ENCODE measurements around the gene SRP14. TPM values are rescaled to one million over a fixed set of nuclear protein-coding genes. Genes with fewer than 3 reads are reported as not detected.
A peak's percentile ranks its signal among the peaks of the same experiment; 100 is the strongest.
"Not testable (repeated sequence)": the region's sequence is repeated elsewhere in the genome, so short reads cannot be mapped to it uniquely, and the experiment has no call there.

The SRP14 gene
- total and polyA plus RNA-seq, 4 donors, result 154 to 437 (median 264) TPM

DNA sequence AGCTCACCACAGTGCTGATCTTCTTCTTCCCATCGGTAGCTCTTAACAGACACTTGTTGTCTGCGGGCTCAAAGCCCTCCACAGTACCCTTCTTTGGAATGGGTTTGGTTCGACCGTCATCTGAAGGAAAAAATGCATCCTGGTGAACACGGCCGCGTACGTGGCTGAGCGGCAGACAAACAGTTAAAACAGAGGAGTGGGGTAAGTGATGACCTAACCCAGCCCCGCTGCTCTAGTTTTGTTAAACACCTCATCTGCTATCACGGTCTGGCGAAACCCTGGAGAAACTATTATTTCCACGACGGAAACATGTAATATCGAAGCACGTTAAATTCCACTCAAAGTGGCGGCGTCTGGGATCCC lies 725 bp downstream of the SRP14 start:
- no peaks in the 10 kb centered on the region for H3K9me3 ChIP-seq (ENCODE audit: control insufficient read depth, low read length)
- intact Hi-C loops (cut with DNase I), result loop anchor here in 1 of 2 donors (10.0 kb wide), 1 partner anchor 253 kb away; the partner anchor contains the start of gene FSIP1
- peak overlapping the region; percentile 65 to 83 for H3K4me3 ChIP-seq (ENCODE audit: low read length in 2 of 2)
- H3K27ac ChIP-seq (ENCODE audit: low read depth in 1 of 2, low read length in 2 of 2), result peak overlapping the region in 1 of 2 donors; percentile 84
- peak; percentile 2 for ATAC-seq (ENCODE audit: low FRiP score)
- H3K36me3 ChIP-seq (ENCODE audit: control insufficient read depth in 1 of 2, insufficient read depth in 2 of 2, low read length in 1 of 2), result peaks cover 0 to 3% of the 10 kb centered on the region in 2 donors
- 1% methylated on average over 18 of the region's 18 CpGs for WGBS, 2 donors
- H3K4me1 ChIP-seq (ENCODE audit: control insufficient read depth in 1 of 2, insufficient read depth in 2 of 2, low read length in 2 of 2), result peaks cover 2 to 3% of the 10 kb centered on the region in 2 donors
- no peaks in the 10 kb centered on the region for H3K27me3 ChIP-seq (ENCODE audit: control insufficient read depth in 1 of 2, insufficient read depth in 2 of 2, low read length in 1 of 2)
- DNase-seq, result no peak

GRCh38 chr15:40037721-40038120 lies 1.3 kb downstream of the SRP14 start:
- Histone ChIP-seq H3K27ac (ENCODE audit: low read depth in 1 of 2, low read length in 2 of 2) (no peak overlapping the region), H3K36me3 (ENCODE audit: control insufficient read depth in 1 of 2, insufficient read depth in 2 of 2, low read length in 1 of 2) (peaks cover 0 to 3% of the 10 kb centered on the region in 2 donors), H3K9me3 (ENCODE audit: control insufficient read depth, low read length) (no peaks in the 10 kb centered on the region), H3K4me3 (ENCODE audit: low read length in 2 of 2) (peak overlapping the region; percentile 65 to 83), H3K27me3 (ENCODE audit: control insufficient read depth in 1 of 2, insufficient read depth in 2 of 2, low read length in 1 of 2) (no peaks in the 10 kb centered on the region), H3K4me1 (ENCODE audit: control insufficient read depth in 1 of 2, insufficient read depth in 2 of 2, low read length in 2 of 2) (peaks cover 2 to 3% of the 10 kb centered on the region in 2 donors)
- ATAC-seq (ENCODE audit: low FRiP score) (no peak), DNase-seq (no peak)
- WGBS, 2 donors, result 31 to 47% methylated on average over 3 of the region's 3 CpGs
- intact Hi-C loops (cut with DNase I), result loop anchor here in 1 of 2 donors (10.0 kb wide), 1 partner anchor 253 kb away; the partner anchor contains the start of gene FSIP1

GRCh38 chr15:40035182-40035581 lies 3.8 kb downstream of the SRP14 start:
- not testable (repeated sequence) for H3K4me1 ChIP-seq (ENCODE audit: control insufficient read depth in 1 of 2, insufficient read depth in 2 of 2, low read length in 2 of 2); H3K4me3 ChIP-seq (ENCODE audit: low read length in 2 of 2); ATAC-seq (ENCODE audit: low FRiP score); DNase-seq; H3K27me3 ChIP-seq (ENCODE audit: control insufficient read depth in 1 of 2, insufficient read depth in 2 of 2, low read length in 1 of 2); H3K36me3 ChIP-seq (ENCODE audit: control insufficient read depth in 1 of 2, insufficient read depth in 2 of 2, low read length in 1 of 2); H3K27ac ChIP-seq (ENCODE audit: low read depth in 1 of 2, low read length in 2 of 2); H3K9me3 ChIP-seq (ENCODE audit: control insufficient read depth, low read length)
- intact Hi-C loops (cut with DNase I), result loop anchor here in 1 of 2 donors (10.0 kb wide), 1 partner anchor 250 kb away; the partner anchor contains the start of gene FSIP1
- 99 to 100% methylated on average over 1 of the region's 1 CpG for WGBS, 2 donors

- WGBS, 2 donors, result 66 to 70% methylated on average over 3 of the region's 3 CpGs
- peaks cover 2 to 3% of the 10 kb centered on the region in 2 donors for H3K4me1 ChIP-seq (ENCODE audit: control insufficient read depth in 1 of 2, insufficient read depth in 2 of 2, low read length in 2 of 2)
- DNase-seq, result no peak
- H3K27me3 ChIP-seq (ENCODE audit: control insufficient read depth in 1 of 2, insufficient read depth in 2 of 2, low read length in 1 of 2), result no peaks in the 10 kb centered on the region
- intact Hi-C loops (cut with DNase I), result loop anchor here in 1 of 2 donors (10.0 kb wide), 1 partner anchor 250 kb away; the partner anchor contains the start of gene FSIP1
- H3K27ac ChIP-seq (ENCODE audit: low read depth in 1 of 2, low read length in 2 of 2), result no peak overlapping the region
- no peak for ATAC-seq (ENCODE audit: low FRiP score)
- no peak overlapping the region for H3K4me3 ChIP-seq (ENCODE audit: low read length in 2 of 2)
- H3K36me3 ChIP-seq (ENCODE audit: control insufficient read depth in 1 of 2, insufficient read depth in 2 of 2, low read length in 1 of 2), result peaks cover 3 to 12% of the 10 kb centered on the region in 2 donors
- H3K9me3 ChIP-seq (ENCODE audit: control insufficient read depth, low read length), result no peaks in the 10 kb centered on the region
Measured at GRCh38 chr15:40034186-40034946, 4.6 kb downstream of the SRP14 start.

- WGBS, 2 donors, result 80% methylated on average over 6 of the region's 6 CpGs
- Histone ChIP-seq H3K27ac (ENCODE audit: low read depth in 1 of 2, low read length in 2 of 2) (no peak overlapping the region), H3K9me3 (ENCODE audit: control insufficient read depth, low read length) (no peaks in the 10 kb centered on the region), H3K4me1 (ENCODE audit: control insufficient read depth in 1 of 2, insufficient read depth in 2 of 2, low read length in 2 of 2) (no peaks in the 10 kb centered on the region), H3K36me3 (ENCODE audit: control insufficient read depth in 1 of 2, insufficient read depth in 2 of 2, low read length in 1 of 2) (peaks cover 3 to 12% of the 10 kb centered on the region in 2 donors), H3K27me3 (ENCODE audit: control insufficient read depth in 1 of 2, insufficient read depth in 2 of 2, low read length in 1 of 2) (no peaks in the 10 kb centered on the region), H3K4me3 (ENCODE audit: low read length in 2 of 2) (no peak overlapping the region)
- ATAC-seq (ENCODE audit: low FRiP score), result no peak
- no peak for DNase-seq
- intact Hi-C loops (cut with DNase I), result loop anchor here in 1 of 2 donors (10.0 kb wide), 1 partner anchor 247 kb away; the partner anchor contains the start of gene FSIP1
Measured at GRCh38 chr15:40032125-40032839, 6.7 kb downstream of the SRP14 start.

DNA sequence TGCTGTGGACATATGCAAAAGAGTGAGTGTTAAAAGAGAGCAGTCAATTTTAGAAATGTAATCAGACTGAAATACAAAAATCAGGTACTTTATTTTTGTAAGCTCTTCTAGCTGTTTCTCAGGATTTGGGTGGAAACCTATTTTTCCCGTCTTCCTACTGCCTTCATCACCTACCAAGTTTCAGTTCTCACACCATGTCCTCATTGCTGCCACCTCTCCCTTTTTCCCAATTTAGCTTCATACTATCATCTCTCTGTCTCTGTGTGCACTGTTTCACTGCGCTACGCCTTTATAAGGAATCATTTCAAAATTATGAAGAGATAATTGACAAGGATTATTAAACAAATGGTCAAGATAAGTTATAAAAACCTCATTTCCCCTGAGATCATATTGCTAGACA lies 7.7 kb downstream of the SRP14 start:
- Histone ChIP-seq H3K4me1 (ENCODE audit: control insufficient read depth in 1 of 2, insufficient read depth in 2 of 2, low read length in 2 of 2) (no peaks in the 10 kb centered on the region), H3K27me3 (ENCODE audit: control insufficient read depth in 1 of 2, insufficient read depth in 2 of 2, low read length in 1 of 2) (no peaks in the 10 kb centered on the region), H3K9me3 (ENCODE audit: control insufficient read depth, low read length) (no peaks in the 10 kb centered on the region), H3K36me3 (ENCODE audit: control insufficient read depth in 1 of 2, insufficient read depth in 2 of 2, low read length in 1 of 2) (peaks cover 2 to 12% of the 10 kb centered on the region in 2 donors), H3K27ac (ENCODE audit: low read depth in 1 of 2, low read length in 2 of 2) (no peak overlapping the region), H3K4me3 (ENCODE audit: low read length in 2 of 2) (no peak overlapping the region)
- DNase-seq (no peak), ATAC-seq (ENCODE audit: low FRiP score) (no peak)
- intact Hi-C loops (cut with DNase I), result loop anchor here in 1 of 2 donors (10.0 kb wide), 1 partner anchor 246 kb away; the partner anchor contains the start of gene FSIP1
- WGBS, 2 donors, result 88 to 89% methylated on average over 3 of the region's 3 CpGs

- no peak for ATAC-seq (ENCODE audit: low FRiP score)
- Histone ChIP-seq H3K27ac (ENCODE audit: low read depth in 1 of 2, low read length in 2 of 2) (no peak overlapping the region), H3K36me3 (ENCODE audit: control insufficient read depth in 1 of 2, insufficient read depth in 2 of 2, low read length in 1 of 2) (peaks cover 0 to 20% of the 10 kb centered on the region in 2 donors), H3K4me1 (ENCODE audit: control insufficient read depth in 1 of 2, insufficient read depth in 2 of 2, low read length in 2 of 2) (no peaks in the 10 kb centered on the region), H3K9me3 (ENCODE audit: control insufficient read depth, low read length) (no peaks in the 10 kb centered on the region), H3K27me3 (ENCODE audit: control insufficient read depth in 1 of 2, insufficient read depth in 2 of 2, low read length in 1 of 2) (no peaks in the 10 kb centered on the region), H3K4me3 (ENCODE audit: low read length in 2 of 2) (no peak overlapping the region)
- intact Hi-C loops (cut with DNase I), result loop anchor here in 1 of 2 donors (10.0 kb wide), 1 partner anchor 245 kb away; the partner anchor contains the start of gene FSIP1
- WGBS, 2 donors, result 69 to 70% methylated on average over 7 of the region's 7 CpGs
- DNase-seq, result no peak
Measured at GRCh38 chr15:40029979-40030893, 8.7 kb downstream of the SRP14 start.

GRCh38 chr15:40028853-40029252 lies 10.1 kb downstream of the SRP14 start:
- WGBS, 2 donors, result 47 to 78% methylated on average over 3 of the region's 3 CpGs
- no peaks in the 10 kb centered on the region for H3K4me1 ChIP-seq (ENCODE audit: control insufficient read depth in 1 of 2, insufficient read depth in 2 of 2, low read length in 2 of 2)
- ATAC-seq (ENCODE audit: low FRiP score) (no peak), DNase-seq (no peak)
- intact Hi-C loops (cut with DNase I), result no loop called here
- no peak overlapping the region for H3K4me3 ChIP-seq (ENCODE audit: low read length in 2 of 2)
- H3K36me3 ChIP-seq (ENCODE audit: control insufficient read depth in 1 of 2, insufficient read depth in 2 of 2, low read length in 1 of 2), result peaks cover 0 to 20% of the 10 kb centered on the region in 2 donors
- no peaks in the 10 kb centered on the region for H3K27me3 ChIP-seq (ENCODE audit: control insufficient read depth in 1 of 2, insufficient read depth in 2 of 2, low read length in 1 of 2)
- no peaks in the 10 kb centered on the region for H3K9me3 ChIP-seq (ENCODE audit: control insufficient read depth, low read length)
- H3K27ac ChIP-seq (ENCODE audit: low read depth in 1 of 2, low read length in 2 of 2), result no peak overlapping the region

Data from aorta (tissue), 5 donors.